GM12874 (cell line): ENCODE results near the gene PROB1.

Experiments
- TF ChIP-seq, protein P1 (sequence below): IDR thresholded peaks from 2 replicates; pipeline ENCODE4 v1.5.1; 2011; ENCODE audit warnings: low read depth, mild to moderate bottlenecking, control low read depth, low read length, moderate library complexity; ENCODE audit not compliant: insufficient read depth

The PROB1 gene

DNA sequence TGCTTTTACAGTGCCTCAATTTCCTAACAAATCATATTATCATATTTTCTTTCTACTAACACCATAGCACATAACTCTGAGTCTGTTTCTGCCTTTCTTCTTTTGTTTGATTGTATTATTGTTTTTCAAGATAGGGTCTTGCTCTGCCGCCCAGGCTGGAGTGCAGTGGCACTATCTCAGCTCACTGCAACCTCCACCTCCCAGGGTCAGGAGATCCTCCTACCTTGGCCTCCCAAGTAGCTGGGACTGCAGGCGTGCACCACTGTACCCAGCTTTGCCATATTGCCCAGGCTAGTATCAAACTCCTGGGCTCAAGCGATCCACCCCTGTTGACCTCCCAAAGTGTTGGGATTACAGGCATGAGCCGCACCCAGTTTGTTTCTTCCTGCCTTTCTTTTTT lies 34.5 kb downstream of the PROB1 start:
- TF ChIP-seq, protein P1, sequence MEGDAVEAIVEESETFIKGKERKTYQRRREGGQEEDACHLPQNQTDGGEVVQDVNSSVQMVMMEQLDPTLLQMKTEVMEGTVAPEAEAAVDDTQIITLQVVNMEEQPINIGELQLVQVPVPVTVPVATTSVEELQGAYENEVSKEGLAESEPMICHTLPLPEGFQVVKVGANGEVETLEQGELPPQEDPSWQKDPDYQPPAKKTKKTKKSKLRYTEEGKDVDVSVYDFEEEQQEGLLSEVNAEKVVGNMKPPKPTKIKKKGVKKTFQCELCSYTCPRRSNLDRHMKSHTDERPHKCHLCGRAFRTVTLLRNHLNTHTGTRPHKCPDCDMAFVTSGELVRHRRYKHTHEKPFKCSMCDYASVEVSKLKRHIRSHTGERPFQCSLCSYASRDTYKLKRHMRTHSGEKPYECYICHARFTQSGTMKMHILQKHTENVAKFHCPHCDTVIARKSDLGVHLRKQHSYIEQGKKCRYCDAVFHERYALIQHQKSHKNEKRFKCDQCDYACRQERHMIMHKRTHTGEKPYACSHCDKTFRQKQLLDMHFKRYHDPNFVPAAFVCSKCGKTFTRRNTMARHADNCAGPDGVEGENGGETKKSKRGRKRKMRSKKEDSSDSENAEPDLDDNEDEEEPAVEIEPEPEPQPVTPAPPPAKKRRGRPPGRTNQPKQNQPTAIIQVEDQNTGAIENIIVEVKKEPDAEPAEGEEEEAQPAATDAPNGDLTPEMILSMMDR: no peak

DNA sequence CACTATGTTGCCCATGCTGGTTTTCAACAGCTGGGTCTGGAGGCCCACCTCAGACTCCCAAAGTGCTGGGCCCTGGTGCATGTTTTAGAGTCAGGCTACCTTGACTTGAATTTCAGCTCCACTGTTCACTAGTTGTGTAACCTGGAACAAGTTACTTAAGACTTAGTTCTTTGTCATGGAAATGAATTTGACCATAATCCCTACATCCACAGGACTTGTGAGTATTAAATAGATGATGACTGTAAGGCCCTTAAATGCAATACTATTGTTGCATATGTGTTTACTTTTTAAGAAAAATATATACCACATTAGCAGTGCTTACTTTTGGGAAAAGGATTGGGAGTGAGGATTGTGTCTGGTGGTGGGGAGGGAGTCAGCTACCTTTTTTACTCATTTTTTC lies 36.8 kb downstream of the PROB1 start:
- TF ChIP-seq, protein P1: no peak

DNA sequence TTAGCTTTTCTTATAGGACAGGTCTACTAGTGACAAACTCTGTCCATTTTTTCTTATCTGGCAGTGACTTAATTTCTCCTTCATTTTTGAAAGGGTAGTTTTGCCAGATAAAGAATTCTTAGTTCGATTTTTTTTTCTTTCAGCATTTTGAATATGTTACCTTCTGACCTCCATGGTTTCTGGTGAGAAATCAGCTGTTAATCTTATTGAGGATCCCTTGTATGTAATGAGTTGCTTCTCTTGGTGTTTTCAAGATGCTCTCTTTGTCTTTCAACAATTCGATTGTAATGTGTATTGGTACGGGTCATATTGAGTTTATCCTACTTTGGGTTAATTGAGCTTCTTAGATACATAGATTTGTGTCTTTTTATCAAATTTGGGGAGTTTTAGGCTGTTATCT lies 40.7 kb downstream of the PROB1 start:
- TF ChIP-seq, protein P1: no peak

DNA sequence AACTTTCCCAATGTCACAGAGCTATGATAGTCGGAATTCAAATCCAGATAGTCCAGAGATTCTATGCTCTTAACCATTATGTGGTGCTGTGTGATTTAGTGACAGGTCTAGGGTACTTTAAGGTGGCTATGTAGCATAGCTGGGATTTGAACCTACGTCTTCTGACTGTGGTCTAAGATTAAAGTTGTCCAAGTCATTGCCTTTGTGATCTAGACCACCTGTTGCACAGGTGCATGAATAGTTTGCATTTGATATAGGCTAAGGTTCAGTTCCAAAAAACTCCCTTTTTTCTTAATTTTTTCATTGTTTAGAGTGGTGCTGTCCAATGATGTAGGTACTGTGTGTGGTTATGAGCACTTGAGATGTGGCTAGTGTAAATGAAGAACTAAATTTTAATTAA lies 50.7 kb downstream of the PROB1 start:
- TF ChIP-seq, protein P1: no peak

DNA sequence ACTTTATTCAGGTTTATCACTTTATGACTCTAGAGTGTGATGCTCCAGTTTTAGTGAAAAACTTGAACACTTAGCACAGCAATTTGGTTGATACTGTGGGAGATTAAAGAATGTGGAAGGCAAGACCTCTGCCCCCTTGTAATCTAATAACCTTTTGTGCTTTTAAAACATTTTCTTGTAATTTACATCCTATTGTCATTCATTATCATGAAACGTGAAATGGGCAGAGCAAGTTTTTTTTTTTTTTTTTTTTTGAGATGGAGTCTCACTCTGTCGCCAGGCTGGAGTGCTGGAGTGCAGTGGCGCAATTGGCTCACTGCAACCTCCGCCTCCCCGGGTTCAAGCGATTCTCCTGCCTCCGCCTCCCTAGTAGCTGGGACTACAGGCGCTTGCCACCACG lies 51.4 kb downstream of the PROB1 start:
- TF ChIP-seq, protein P1: no peak

DNA sequence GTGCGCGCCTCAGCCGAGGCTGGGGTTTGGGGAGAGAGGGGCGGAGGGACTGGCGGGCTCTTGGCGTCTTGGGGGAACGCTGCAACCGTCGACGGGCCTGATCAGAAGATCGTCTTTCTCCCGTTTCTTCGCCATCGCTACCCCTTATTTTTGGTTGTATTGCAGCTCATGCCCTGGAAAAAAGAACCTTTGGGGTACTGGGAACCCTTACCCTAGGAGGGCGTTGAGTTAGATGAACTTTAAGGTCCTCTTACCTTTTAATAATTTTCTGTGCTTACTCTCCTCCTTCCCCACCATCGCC lies 52.5 kb downstream of the PROB1 start:
- TF ChIP-seq, protein P1: no peak

DNA sequence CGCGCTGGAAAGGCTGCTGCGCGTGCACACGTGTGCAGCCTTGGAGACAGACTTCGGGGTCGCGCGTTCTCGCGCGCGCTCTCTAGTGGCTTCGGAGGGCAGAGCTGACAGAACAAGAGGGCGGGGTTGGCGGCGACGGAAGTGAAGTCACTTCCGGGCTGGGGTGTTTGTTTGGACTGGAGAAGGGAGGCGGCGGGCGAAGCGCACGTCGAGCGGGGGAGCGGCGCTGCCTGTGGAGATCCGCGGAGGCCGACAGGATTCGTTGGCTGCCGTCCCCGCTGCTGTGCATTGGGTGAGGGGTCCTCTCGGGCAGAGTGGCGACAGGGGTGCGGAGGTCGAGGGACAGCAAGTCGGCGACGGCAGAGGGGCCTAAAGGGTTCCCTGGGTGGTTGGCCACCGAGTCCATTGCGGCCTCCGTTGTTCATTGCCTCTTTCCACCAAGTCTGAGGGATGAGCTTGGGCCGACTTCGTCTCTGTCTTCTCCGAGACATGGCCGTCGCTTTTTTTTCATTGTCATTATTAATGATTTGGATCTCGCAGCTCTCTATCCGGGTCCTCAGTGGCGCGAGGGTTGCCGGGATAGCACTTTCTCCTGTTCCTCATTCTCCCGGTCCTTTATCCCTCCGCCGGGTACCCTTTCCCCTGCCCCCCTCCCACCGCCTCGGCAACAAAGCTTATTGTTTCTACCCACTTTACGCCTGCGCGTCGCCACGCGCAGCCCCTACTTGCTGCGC lies 53.0 kb downstream of the PROB1 start, which contains the start of gene PAIP2:
TSS of gene PAIP2 (plus strand) at position 166 of the 734 bp plus-strand sequence. CDS start 21,931 bp downstream, outside the sequence.
- TF ChIP-seq, protein P1: peak; percentile 84
